Stimulated activated CD4-positive, alpha-beta T cell treated with anti-CD3 and anti-CD28 coated beads, Interleukin-1b, Interleukin-23, amount 100 ng/mL, for 24 hours (primary cell): ENCODE measurements around the gene NKX3-2.

Experiments
- DNase-seq, 4 experiments: peaks; one replicate each; pipeline ENCODE4 v3.0.0-alpha.2; 2020; ENCODE audit warnings: low read depth in 4 of 4, low spot score in 1 of 4

The NKX3-2 gene

GRCh38 chr4:13545394-13545808, 1.1 kb upstream of the NKX3-2 start:
- DNase-seq, result no peak

GRCh38 chr4:13544606-13545393, 492 bp upstream of the NKX3-2 start:
- DNase-seq, result peak in 1 of 4 experiments; percentile 56

GRCh38 chr4:13543032-13543838, 1.1 kb downstream of the NKX3-2 start:
- DNase-seq, result no peak

- DNase-seq, result no peak
These were observed 1.7 kb downstream of the NKX3-2 start for GRCh38 chr4:13542577-13543031.

- no peak for DNase-seq
These were observed 2.4 kb downstream of the NKX3-2 start for GRCh38 chr4:13541720-13542576.

GRCh38 chr4:13541176-13541604, 3.1 kb downstream of the NKX3-2 start:
- no peak for DNase-seq

- no peak for DNase-seq
These were observed 3.7 kb downstream of the NKX3-2 start for GRCh38 chr4:13540446-13541175.

GRCh38 chr4:13539619-13540445, 4.5 kb downstream of the NKX3-2 start:
- no peak for DNase-seq

GRCh38 chr4:13539047-13539618, 5.2 kb downstream of the NKX3-2 start:
- no peak for DNase-seq

- DNase-seq, result no peak
These were observed 5.8 kb downstream of the NKX3-2 start for GRCh38 chr4:13538427-13538973.

GRCh38 chr4:13537832-13538177, 6.5 kb downstream of the NKX3-2 start:
- no peak for DNase-seq

GRCh38 chr4:13537011-13537831, 7.1 kb downstream of the NKX3-2 start:
- DNase-seq, result no peak

GRCh38 chr4:13536607-13537006, 7.7 kb downstream of the NKX3-2 start:
- DNase-seq, result no peak

GRCh38 chr4:13535708-13536361, 8.5 kb downstream of the NKX3-2 start:
- no peak for DNase-seq

- DNase-seq, result no peak
These were observed 9.2 kb downstream of the NKX3-2 start for GRCh38 chr4:13535118-13535517.

GRCh38 chr4:13534344-13535063, 9.8 kb downstream of the NKX3-2 start:
- DNase-seq, result no peak

GRCh38 chr4:13533670-13534343, 10.5 kb downstream of the NKX3-2 start:
- DNase-seq, result no peak
